Large intestine (tissue), 3 donors: ENCODE data around the gene ZNF554. TPM values are rescaled to one million over a fixed set of nuclear protein-coding genes. Genes with fewer than 3 reads are reported as not detected.
A peak's percentile ranks its signal among the peaks of the same experiment; 100 is the strongest.
"Not testable (repeated sequence)": the region's sequence is repeated elsewhere in the genome, so short reads cannot be mapped to it uniquely, and the experiment has no call there.

Experiments
- DNase-seq, 2 donors: peaks; one replicate each; pipeline versions ENCODE4 v3.0.0 to v3.0.0-alpha.2; 2013
- H3K27ac ChIP-seq: one replicate; pipeline ENCODE4 v1.5.1; 2013; ENCODE audit warnings: low read length
- H3K27me3 ChIP-seq: 2 replicates; pipeline ENCODE4 v1.6.1; 2013; ENCODE audit warnings: low read length; ENCODE audit not compliant: control insufficient read depth, insufficient read depth
- H3K36me3 ChIP-seq: 2 replicates; pipeline ENCODE4 v1.6.1; 2013; ENCODE audit warnings: low read length; ENCODE audit not compliant: control insufficient read depth, insufficient read depth
- H3K4me1 ChIP-seq: one replicate; pipeline ENCODE4 v1.6.1; 2013; ENCODE audit warnings: low read length; ENCODE audit not compliant: control insufficient read depth, insufficient read depth
- H3K4me3 ChIP-seq: one replicate; pipeline ENCODE4 v1.5.1; 2013; ENCODE audit warnings: low read length
- H3K9me3 ChIP-seq: one replicate; pipeline ENCODE4 v1.6.1; 2013; ENCODE audit warnings: mild to moderate bottlenecking, low read depth, low read length, moderate library complexity; ENCODE audit not compliant: control insufficient read depth
- WGBS: methylation state at CpG from one replicate; pipeline ENCODE4 v1.1.5; 2013; ENCODE audit warnings: low lambda C conversion rate; ENCODE audit not compliant: insufficient coverage; 5-methylcytosine and 5-hydroxymethylcytosine counted together
- polyA plus RNA-seq: library from polyadenylated mRNA; unstranded; fragments of 120-200 nt; gene quantifications from one replicate; pipeline ENCODE4 v1.2.1, GENCODE V29; 2013

ZNF554 gene
- polyA plus RNA-seq, 1 donor = 5.5 TPM

GRCh38 chr19:2814426-2814825, 5.2 kb upstream of the ZNF554 start:
- DNase-seq = no peak
- peaks cover 9% of the 10 kb centered on the region for H3K9me3 ChIP-seq
- peaks cover 29% of the 10 kb centered on the region for H3K36me3 ChIP-seq
- no peak overlapping the region for H3K27ac ChIP-seq
- no peak overlapping the region for H3K4me3 ChIP-seq
- no peaks in the 10 kb centered on the region for H3K27me3 ChIP-seq
- peaks cover 18% of the 10 kb centered on the region for H3K4me1 ChIP-seq
- no CpG with 5 or more reads among the region's 11 CpGs for whole genome bisulfite sequencing

DNA sequence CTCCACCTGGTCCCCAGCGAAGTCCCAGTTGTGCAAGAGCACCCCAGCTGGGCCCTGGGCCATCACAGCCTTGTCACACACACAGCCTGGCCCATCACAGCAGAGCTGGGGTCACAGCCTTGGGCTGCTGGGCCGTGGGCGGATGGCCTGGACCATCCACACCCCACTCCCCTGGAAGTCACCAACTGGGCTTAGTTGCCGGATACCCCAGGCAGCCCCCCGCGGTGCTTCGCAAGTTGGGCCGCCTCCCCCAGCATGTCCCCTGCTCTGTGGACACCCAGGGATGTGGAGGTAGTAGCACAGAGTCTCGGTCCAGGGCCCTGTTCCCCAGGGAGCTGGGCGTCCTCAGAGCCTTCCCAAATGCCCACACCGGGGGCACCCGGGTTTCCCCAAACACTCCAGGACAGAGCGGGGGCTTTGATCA, 4.5 kb upstream of the ZNF554 start:
- no peak for DNase-seq

DNA sequence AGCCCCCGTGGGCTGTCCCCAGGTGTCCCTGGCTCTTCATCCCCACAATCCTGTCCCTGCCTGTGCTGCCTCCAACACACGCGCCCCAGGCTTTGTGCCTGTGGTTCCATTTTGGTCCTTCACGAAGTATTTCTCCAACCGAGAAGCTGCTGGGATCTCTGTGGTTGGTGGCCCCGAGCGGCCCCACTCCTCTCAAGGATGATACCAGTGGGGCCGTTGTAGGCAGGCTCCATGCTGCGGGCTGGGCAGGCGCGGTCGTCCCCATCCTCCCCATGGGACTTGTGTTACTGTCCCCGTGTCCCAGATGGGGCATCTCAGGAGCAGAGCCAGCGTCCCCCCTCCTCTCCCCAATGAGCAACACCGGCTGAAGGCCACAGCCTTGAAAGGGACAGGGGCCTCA, 3.7 kb upstream of the ZNF554 start:
- peaks cover 16% of the 10 kb centered on the region for H3K36me3 ChIP-seq
- H3K4me3 ChIP-seq = no peak overlapping the region
- no peak for DNase-seq
- peaks cover 13% of the 10 kb centered on the region for H3K4me1 ChIP-seq
- H3K27me3 ChIP-seq = no peaks in the 10 kb centered on the region
- H3K9me3 ChIP-seq = peaks cover 9% of the 10 kb centered on the region
- H3K27ac ChIP-seq = no peak overlapping the region
- no CpG with 5 or more reads among the region's 15 CpGs for WGBS

More for the DNA sequence above, 4.5 kb upstream of the ZNF554 start:
- H3K4me3 ChIP-seq = no peak overlapping the region
- peaks cover 23% of the 10 kb centered on the region for H3K36me3 ChIP-seq
- WGBS = no CpG with 5 or more reads among the region's 13 CpGs
- peaks cover 18% of the 10 kb centered on the region for H3K4me1 ChIP-seq
- H3K9me3 ChIP-seq = peaks cover 9% of the 10 kb centered on the region
- no peaks in the 10 kb centered on the region for H3K27me3 ChIP-seq
- no peak overlapping the region for H3K27ac ChIP-seq

DNA sequence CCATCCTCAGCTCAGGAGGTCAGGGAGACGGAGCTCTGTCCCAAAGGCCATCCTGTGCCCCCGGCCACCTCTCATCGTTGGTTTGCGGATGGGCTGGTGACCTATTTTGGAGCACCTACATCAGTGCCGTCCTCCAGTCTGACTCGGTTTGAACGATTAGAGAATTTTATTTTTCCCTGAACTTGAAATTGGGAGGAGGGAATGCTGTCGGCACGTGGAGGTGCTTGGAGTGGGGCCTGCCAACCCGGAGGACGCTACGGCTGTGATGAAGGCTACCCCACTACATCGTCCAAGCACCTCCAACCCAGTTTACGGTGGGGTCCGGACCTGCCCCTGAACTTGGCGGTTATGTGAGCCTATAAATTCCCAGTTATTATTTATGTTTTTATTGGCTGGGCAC, 3.0 kb upstream of the ZNF554 start:
- H3K27ac ChIP-seq = no peak overlapping the region
- peaks cover 15% of the 10 kb centered on the region for H3K36me3 ChIP-seq
- no CpG with 5 or more reads among the region's 16 CpGs for WGBS
- peaks cover 5% of the 10 kb centered on the region for H3K9me3 ChIP-seq
- no peaks in the 10 kb centered on the region for H3K27me3 ChIP-seq
- peaks cover 6% of the 10 kb centered on the region for H3K4me1 ChIP-seq
- no peak for DNase-seq
- no peak overlapping the region for H3K4me3 ChIP-seq

DNA sequence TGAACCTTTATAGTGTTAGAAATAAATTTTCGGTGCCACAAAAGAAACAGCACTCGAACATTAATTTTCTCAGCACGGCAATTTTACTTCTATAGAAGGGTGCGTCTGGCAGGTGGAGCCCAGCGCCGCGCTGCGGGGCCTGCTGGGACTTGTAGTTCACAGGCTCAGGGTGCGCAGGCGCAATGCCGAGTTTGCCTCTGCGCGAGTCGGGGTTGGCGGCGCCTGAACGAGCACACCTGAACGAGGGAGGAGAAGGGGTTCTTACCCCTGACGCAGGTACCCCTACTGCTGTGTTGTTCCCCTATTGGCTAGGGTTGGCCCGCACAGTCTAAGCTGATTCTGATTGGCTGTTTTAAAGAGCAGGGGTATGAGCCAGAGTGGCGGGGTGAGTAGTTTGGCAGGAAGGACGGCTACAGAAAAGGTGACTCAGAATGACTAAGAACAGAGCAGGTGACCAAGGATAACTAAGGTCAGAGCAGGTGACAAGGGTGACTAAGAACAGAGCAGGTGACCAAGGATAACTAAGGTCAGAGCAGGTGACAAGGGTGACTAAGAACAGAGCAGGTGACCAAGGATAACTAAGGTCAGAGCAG, 2.3 kb upstream of the ZNF554 start:
- H3K4me3 ChIP-seq, DNase-seq, H3K27me3 ChIP-seq, H3K27ac ChIP-seq, H3K4me1 ChIP-seq, H3K9me3 ChIP-seq: not testable (repeated sequence)
- H3K36me3 ChIP-seq = peaks cover 15% of the 10 kb centered on the region
- WGBS = no CpG with 5 or more reads among the region's 22 CpGs

DNA sequence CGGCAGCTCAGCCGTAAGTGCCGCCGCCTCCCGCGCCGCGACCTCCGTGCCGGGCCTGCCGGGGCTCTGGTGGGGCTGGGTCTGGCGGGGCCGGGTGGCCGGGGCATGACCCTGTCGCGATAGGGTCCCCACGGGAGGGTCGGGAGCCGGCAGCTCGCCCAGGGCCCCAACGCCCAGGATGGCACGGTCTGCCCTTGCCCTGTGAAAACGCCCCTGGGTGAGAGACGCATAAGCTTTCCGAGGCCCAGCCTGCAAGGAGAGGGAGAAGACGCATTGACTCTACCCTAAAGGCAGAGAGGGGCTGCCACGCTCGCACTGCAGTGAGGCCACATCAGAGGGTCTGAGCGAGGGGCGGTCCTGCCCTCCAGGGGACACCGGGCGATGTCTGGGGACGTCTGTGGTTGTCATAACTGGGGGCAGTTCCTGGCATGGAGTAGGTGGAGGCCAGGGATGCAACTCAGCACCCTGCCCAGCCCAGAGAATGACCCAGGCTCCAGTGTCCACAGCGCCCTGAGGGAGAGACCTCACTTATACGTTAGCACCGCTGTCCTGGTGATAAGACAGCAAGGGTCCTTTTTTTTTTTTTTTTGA, 539 bp downstream of the ZNF554 start:
- Histone ChIP-seq H3K9me3 (peaks cover 3% of the 10 kb centered on the region), H3K36me3 (peaks cover 6% of the 10 kb centered on the region), H3K27ac (no peak overlapping the region), H3K4me1 (no peaks in the 10 kb centered on the region), H3K4me3 (peak overlapping the region; percentile 83), H3K27me3 (no peaks in the 10 kb centered on the region)
- no peak for DNase-seq
- WGBS = no CpG with 5 or more reads among the region's 36 CpGs

DNA sequence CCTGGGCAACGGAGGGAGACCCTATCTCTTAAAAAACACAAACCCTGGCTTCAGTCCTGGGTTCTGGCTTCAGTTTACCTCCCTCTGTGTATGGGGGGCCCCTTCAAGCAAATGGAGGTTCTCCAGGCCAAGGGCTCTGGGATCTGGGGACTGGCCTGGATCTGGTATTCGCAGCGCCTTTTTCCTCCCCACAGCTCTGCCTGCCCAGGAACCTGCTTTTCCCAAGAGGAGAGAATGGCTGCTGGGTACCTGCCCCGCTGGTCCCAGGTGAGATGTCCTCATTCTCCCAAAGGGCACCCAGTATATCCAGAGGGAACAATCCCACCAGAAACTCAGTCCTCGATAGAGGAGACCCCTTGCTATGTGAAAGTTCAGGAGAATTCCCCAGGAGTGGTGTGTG, 3.2 kb downstream of the ZNF554 start:
- no CpG with 5 or more reads among the region's 5 CpGs for WGBS
- Histone ChIP-seq H3K36me3 (peaks cover 14% of the 10 kb centered on the region), H3K4me3 (no peak overlapping the region), H3K4me1 (no peaks in the 10 kb centered on the region), H3K9me3 (no peaks in the 10 kb centered on the region), H3K27me3 (no peaks in the 10 kb centered on the region), H3K27ac (no peak overlapping the region)
- DNase-seq = no peak

- Histone ChIP-seq H3K9me3 (no peaks in the 10 kb centered on the region), H3K27me3 (no peaks in the 10 kb centered on the region), H3K4me1 (no peaks in the 10 kb centered on the region), H3K36me3 (peaks cover 22% of the 10 kb centered on the region), H3K27ac (no peak overlapping the region), H3K4me3 (no peak overlapping the region)
- no peak for DNase-seq
- no CpG with 5 or more reads among the region's 9 CpGs for WGBS
These were observed 4.0 kb downstream of the ZNF554 start for GRCh38 chr19:2823646-2824045.

GRCh38 chr19:2824129-2824528, 4.5 kb downstream of the ZNF554 start:
- Histone ChIP-seq H3K4me3 (no peak overlapping the region), H3K9me3 (no peaks in the 10 kb centered on the region), H3K4me1 (no peaks in the 10 kb centered on the region), H3K27me3 (no peaks in the 10 kb centered on the region), H3K27ac (no peak overlapping the region), H3K36me3 (peaks cover 22% of the 10 kb centered on the region)
- no CpG with 5 or more reads among the region's 8 CpGs for WGBS
- no peak for DNase-seq

GRCh38 chr19:2827022-2827421, 7.4 kb downstream of the ZNF554 start:
- DNase-seq = no peak
- no peak overlapping the region for H3K4me3 ChIP-seq
- no peaks in the 10 kb centered on the region for H3K4me1 ChIP-seq
- no CpG with 5 or more reads among the region's 2 CpGs for WGBS
- peaks cover 22% of the 10 kb centered on the region for H3K36me3 ChIP-seq
- no peaks in the 10 kb centered on the region for H3K27me3 ChIP-seq
- H3K27ac ChIP-seq = no peak overlapping the region
- peaks cover 14% of the 10 kb centered on the region for H3K9me3 ChIP-seq
